GM18907 (cell line): Measurements from ENCODE around the gene ARPC3.
A peak's percentile ranks its signal among the peaks of the same experiment; 100 is the strongest.
"Not testable (repeated sequence)": the region's sequence is repeated elsewhere in the genome, so short reads cannot be mapped to it uniquely, and the experiment has no call there.

ENCODE experiments used
- ATAC-seq: cut with Tn5 transposase; IDR thresholded peaks from one replicate; pipeline ENCODE4 v1.9.1; 2021; ENCODE audit warnings: mild to moderate bottlenecking, moderate library complexity; ENCODE audit not compliant: unreplicated experiment

The ARPC3 gene

DNA sequence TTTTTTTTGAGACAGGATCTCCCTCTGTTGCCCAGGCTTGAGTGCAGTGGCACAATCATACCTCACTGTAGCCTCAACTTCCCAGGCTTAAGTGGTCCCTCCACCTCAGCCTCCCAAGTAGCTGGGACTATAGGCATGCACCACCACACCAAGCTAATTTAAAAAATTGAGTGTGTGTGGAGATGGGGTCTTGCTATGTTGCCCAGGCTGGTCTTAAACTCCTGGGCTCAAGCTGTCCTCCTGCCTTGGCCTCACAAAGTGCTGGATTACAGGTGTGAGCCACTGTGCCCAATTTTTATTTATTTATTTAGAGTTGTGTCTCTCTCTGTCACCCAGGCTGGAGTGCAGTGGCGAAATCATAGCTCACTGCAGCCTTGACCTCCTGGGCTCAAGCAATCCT, 29.5 kb downstream of the ARPC3 start:
- ATAC-seq, result not testable (repeated sequence)

DNA sequence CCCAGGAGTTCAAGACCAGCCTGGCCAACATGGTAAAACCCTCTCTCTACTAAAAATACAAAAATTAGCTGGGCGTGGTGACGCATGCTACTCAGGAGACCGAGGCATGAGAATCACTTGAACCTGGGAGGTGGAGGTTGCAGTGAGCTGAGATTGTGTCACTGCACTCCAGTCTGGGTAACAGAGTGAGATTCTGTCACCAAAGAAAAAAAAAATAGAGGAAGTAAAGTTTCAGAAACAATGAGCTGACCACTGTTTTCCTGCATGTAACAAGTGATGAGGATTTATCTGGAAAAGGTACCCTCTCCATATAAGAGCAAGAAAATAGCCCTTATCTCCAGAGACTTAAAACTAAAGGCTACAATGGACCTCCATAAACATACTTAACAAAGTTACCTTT, 33.0 kb downstream of the ARPC3 start:
- not testable (repeated sequence) for ATAC-seq

DNA sequence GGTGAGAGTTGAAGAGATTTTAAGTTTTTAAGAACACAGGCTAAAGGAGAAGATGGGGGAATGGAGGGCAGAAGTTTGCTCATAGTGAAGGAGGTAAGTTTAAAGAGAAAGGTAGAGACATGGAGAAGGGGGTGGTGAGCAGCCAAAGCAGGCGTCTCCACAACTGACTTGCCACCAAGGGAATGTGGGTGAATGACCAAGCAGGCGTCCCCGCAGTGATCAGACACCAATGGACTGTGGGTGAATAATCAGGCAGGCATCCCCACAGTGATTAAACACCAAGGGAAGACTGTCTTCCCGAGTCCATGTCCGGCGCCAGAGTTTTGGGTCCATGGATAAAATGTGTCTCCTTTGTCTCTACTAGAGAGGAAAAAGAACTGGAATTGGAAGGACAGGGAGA, 40.1 kb downstream of the ARPC3 start:
- ATAC-seq, result not testable (repeated sequence)

DNA sequence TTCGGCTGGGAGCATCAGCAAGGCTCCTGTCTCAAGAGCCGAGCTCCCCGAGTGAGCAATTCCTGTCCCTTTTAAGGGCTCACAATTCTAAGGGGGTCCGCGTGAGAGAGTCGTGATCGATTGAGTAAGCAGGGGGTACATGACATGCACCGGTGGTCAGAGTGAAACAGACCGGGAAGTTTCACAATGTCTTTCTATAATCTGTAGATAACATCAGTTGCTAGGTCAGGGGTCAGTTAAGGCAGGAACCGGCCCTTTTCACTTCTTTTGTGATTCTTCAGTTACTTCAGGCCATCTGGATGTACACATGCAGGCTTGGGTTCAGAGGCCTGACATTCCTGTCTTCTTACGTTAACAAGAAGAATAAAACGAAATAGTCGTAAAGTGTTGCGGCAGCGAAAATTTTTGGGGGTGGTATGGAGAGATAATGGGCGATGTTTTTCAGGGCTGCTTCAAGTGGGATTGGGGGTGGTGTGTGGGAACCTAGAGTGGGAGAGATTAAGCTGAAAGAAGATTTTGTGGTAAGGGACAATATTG, 44.9 kb downstream of the ARPC3 start:
- ATAC-seq, result not testable (repeated sequence)

DNA sequence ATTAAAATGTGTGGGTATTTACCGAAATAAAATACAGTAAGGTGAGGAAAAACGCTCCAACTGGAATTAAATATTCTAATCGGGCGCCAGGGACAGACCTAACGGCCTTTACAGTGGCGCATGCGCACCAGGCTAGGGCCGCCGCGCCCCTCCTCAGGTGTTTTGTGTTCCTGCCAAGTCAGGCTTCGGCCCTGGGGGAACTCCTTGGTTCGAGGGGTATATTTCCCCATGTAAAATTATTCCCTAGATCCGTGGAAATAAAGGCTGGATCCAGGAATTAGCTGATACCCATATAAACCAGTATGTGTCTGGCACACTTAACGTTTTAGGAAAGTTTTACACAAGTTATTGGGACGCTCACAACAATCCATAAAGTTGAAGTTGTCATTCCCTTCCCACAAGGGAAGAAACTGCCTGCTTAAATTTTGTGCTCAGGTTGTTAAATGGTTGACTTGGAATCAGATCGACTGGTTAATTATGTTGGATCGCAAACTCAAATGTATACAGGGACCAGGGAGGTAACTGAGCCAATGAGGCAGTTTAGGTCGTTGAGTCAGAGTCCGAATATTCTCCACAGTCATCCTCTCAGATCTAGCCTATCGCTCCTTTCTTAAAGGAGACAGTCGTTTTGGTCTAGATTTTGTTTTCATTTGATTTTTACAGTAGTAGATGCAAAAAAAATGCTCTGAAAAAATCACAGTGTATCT, 46.0 kb downstream of the ARPC3 start:
- peak; percentile 64 for ATAC-seq

DNA sequence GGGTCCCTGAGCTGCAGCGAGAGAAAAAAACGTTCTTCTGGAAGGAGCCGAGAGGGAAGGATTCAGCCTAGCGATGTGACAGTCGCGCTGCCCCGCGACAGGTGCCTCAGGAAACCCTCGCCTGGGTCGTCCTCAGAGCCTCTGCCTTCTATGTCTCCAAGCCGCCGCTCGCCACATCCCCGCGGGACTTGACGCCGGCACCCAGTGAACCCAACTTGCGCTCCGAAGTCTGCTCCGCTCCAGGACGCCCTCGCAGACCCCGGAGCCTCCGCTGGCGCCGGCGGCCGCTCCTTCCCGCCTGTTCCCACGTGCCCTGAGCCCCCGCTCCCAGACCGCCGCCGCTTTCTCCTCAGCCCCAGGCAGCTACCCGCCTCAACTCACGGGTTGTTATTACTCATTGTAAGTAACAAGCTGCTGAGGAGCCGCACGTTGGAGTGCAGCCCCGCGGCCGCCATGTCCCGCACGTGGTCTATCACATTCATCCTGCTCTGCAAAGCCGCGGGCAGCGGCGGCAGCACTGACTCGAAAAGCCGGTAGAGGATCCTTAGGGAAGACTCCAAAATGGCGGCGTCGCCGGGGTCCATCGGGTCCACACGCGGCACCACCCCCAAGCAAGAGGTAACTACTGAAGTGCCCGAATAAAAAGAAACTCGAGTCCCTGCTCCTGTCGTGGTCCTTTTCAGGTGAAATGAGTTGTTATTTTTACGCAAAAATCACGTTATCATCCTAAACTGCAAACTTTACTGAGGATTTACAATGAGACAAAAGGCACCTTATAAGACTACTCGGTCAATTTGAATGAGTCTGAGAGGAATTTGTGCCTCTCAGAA, 46.8 kb downstream of the ARPC3 start, which contains the start of gene ANAPC7:
TSS of gene ANAPC7 (minus strand) at position 563 of the 830 bp plus-strand sequence. CDS start at position 482, 81 bp downstream.
- peak; percentile 81 for ATAC-seq
